Kidney epithelial cell (primary cell): ENCODE data around the gene HDAC7. TPM values are rescaled to one million over a fixed set of nuclear protein-coding genes. Genes with fewer than 3 reads are reported as not detected.
"Not testable (repeated sequence)": the region's sequence is repeated elsewhere in the genome, so short reads cannot be mapped to it uniquely, and the experiment has no call there.

Experiments used
- DNase-seq: peaks from one replicate; pipeline ENCODE4 v3.0.0-alpha.2; 2010; ENCODE audit warnings: low read depth
- H3K27me3 ChIP-seq: 2 replicates; pipeline ENCODE4 v1.6.0; 2011; ENCODE audit warnings: low read length; ENCODE audit not compliant: control insufficient read depth, insufficient read depth
- H3K36me3 ChIP-seq: 2 replicates; pipeline ENCODE4 v1.5.1; 2011; ENCODE audit warnings: low read length; ENCODE audit not compliant: control insufficient read depth, insufficient read depth
- H3K4me3 ChIP-seq: 2 replicates; pipeline ENCODE4 v1.5.1; 2011; ENCODE audit warnings: low read depth, mild to moderate bottlenecking, control low read depth, low read length
- total RNA-seq: library from RNA; depleted of rRNA; stranded (reverse); fragments of >200 nt; gene quantifications from 2 replicates; pipeline ENCODE4 v1.2.3, GENCODE V29; 2015
- TF ChIP-seq, protein P1 (sequence below): IDR thresholded peaks from 2 replicates; pipeline ENCODE4 v1.5.1; 2011; ENCODE audit warnings: mild to moderate bottlenecking, moderate library complexity, low read length, control low read depth, inconsistent platforms; ENCODE audit not compliant: insufficient read depth, poor library complexity, severe bottlenecking

Gene HDAC7
- total RNA-seq, 1 donor from 2014 or later, result 52.1 TPM

DNA sequence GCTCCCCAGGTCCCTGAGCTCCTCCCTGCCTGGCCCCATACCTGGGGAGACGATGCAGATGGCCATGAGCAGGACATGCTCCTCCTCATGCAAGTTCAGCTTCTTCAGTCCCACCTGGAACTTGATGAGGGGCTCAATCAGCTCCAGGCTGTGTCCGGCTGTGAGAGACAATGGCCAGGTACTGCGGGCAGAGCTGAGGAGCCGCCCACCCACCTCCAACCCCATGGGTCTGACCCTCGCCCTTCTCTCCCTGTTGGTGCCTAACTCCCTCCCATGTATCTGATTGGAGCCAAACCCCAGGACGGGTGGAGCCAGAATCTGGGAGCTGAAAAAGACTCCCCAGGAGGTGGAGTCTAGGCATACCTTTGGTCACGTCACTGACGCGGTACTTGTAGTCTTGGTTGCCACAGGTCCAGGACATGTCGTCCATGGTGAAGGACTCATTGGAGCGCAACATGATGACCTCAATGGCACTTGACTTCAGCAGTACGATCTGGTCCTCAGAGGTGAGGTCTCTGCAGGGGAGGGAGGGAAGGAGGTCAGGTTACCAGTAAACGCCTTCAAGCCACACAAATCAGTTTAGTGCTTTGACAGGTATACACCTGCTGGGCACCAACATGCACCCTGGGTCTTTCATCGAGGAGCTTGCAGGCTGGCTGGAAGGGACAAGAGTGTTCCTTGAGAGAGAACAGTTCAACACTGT, 26.7 kb upstream of the HDAC7 start:
- Histone ChIP-seq H3K36me3 (no peaks in the 10 kb centered on the region), H3K4me3 (no peak overlapping the region), H3K27me3 (no peaks in the 10 kb centered on the region)
- DNase-seq, result no peak
- TF ChIP-seq, protein P1, sequence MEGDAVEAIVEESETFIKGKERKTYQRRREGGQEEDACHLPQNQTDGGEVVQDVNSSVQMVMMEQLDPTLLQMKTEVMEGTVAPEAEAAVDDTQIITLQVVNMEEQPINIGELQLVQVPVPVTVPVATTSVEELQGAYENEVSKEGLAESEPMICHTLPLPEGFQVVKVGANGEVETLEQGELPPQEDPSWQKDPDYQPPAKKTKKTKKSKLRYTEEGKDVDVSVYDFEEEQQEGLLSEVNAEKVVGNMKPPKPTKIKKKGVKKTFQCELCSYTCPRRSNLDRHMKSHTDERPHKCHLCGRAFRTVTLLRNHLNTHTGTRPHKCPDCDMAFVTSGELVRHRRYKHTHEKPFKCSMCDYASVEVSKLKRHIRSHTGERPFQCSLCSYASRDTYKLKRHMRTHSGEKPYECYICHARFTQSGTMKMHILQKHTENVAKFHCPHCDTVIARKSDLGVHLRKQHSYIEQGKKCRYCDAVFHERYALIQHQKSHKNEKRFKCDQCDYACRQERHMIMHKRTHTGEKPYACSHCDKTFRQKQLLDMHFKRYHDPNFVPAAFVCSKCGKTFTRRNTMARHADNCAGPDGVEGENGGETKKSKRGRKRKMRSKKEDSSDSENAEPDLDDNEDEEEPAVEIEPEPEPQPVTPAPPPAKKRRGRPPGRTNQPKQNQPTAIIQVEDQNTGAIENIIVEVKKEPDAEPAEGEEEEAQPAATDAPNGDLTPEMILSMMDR, result no peak

DNA sequence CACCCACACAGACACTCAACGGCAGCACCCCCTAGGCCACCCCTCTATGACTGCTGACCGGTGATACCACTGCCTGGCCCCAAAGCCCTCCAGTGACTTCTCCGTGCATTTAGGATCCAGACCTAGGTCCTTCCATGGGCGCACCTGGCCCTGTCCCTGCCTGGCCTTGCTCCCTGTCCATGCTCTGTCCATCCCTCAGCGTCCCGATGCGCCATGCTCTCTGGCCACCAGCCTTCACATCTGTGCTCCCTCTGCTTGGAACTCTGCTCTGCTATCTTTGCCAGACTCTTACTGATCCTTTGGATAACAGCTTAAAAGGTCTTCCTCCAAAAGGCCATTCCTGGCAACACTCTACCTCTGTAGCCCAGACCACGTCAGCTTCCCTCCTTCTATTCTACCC, 25.4 kb upstream of the HDAC7 start:
- H3K27me3 ChIP-seq, result no peaks in the 10 kb centered on the region
- no peaks in the 10 kb centered on the region for H3K36me3 ChIP-seq
- TF ChIP-seq, protein P1, result no peak
- no peak for DNase-seq
- H3K4me3 ChIP-seq, result no peak overlapping the region

GRCh38 chr12:47844264-47845019, 24.7 kb upstream of the HDAC7 start:
- no peak for DNase-seq
- Histone ChIP-seq H3K36me3 (no peaks in the 10 kb centered on the region), H3K27me3 (peaks cover under 1% of the 10 kb centered on the region), H3K4me3 (no peak overlapping the region)
- TF ChIP-seq, protein P1, result no peak

GRCh38 chr12:47843226-47843980, 23.7 kb upstream of the HDAC7 start:
- no peak for DNase-seq
- H3K27me3 ChIP-seq, result peaks cover 5% of the 10 kb centered on the region
- TF ChIP-seq, protein P1, result no peak
- no peaks in the 10 kb centered on the region for H3K36me3 ChIP-seq
- no peak overlapping the region for H3K4me3 ChIP-seq

- not testable (repeated sequence) for H3K36me3 ChIP-seq, H3K4me3 ChIP-seq, H3K27me3 ChIP-seq, DNase-seq
Measured at GRCh38 chr12:47842543-47842942, 22.8 kb upstream of the HDAC7 start.

DNA sequence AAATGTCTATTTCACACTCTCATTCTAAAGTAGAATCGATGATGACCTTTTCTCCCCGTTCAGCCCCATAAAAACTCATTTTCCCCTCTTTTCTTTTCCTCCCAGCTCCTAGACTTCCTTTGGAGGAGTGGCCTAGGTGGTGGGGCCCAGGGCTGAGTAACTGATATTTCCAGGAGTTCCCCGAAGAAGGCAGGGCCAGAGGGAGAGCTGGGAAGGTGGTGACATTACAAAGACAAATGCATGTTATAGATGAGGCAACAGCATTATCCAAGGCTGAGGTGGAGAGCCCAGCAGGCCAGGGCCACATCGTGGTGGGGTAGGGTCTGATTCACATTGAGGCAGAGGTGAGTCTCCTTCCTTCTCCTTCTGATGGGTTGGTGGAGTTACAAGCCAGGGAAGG, 22.2 kb upstream of the HDAC7 start:
- H3K36me3 ChIP-seq, result no peaks in the 10 kb centered on the region
- no peak overlapping the region for H3K4me3 ChIP-seq
- no peak for DNase-seq
- peaks cover 5% of the 10 kb centered on the region for H3K27me3 ChIP-seq
- TF ChIP-seq, protein P1, result no peak
